A549 (cell line): ENCODE measurements around the gene DNAJB1. TPM values are rescaled to one million over a fixed set of nuclear protein-coding genes. Genes with fewer than 3 reads are reported as not detected.

Source experiments
- ATAC-seq, 2 experiments: fragments of 200-7000 bp in 1 of 2; fragments of >200 bp in 1 of 2; cut with Nextera tagmentation in 1 of 2; cut with Tn5 transposase in 1 of 2; 3 replicates each; pipeline versions ENCODE4 v1.8.0 to v1.9.1; 2018 to 2020; ENCODE audit warnings: mild to moderate bottlenecking in 1 of 2, moderate library complexity in 1 of 2
- CTCF ChIA-PET: fragments of 300-600 bp; sonication (Branson Sonifier 250); formaldehyde crosslinking; extraction: SDS; loops from one replicate; lab custom pipeline; 2021; ENCODE audit warnings: antibody characterized with exemption, inconsistent platforms; lab: Yijun Ruan, JAX
- POLR2A ChIA-PET: fragments of 350-600 bp; formaldehyde crosslinking; extraction: SDS; loops from one replicate; lab custom pipeline; 2021; ENCODE audit warnings: antibody characterized with exemption, inconsistent platforms; lab: Yijun Ruan, JAX
- DNase-seq, 2 experiments: peaks; one replicate each; pipeline versions ENCODE4 v3.0.0 to v3.0.0-alpha.2; 2011 to 2016; ENCODE audit warnings: low read depth in 1 of 2, low spot score in 1 of 2
- FAIRE-seq: peaks from 2 replicates; lab custom pipeline; 2011; peaks lifted over from hg19 to GRCh38; lab: Jason Lieb, UNC
- H3K27ac ChIP-seq, 2 experiments: fragments of >200 bp; sonication (Bioruptor Twin); formaldehyde crosslinking; 3 replicates each; pipeline ENCODE4 v1.5.1; 2016 to 2017
- H3K4me1 ChIP-seq: fragments of >200 bp; sonication (Bioruptor Twin); formaldehyde crosslinking; 3 replicates; pipeline ENCODE4 v1.6.1; 2016
- H3K4me2 ChIP-seq: fragments of >200 bp; sonication (Bioruptor Twin); formaldehyde crosslinking; 3 replicates; pipeline ENCODE4 v1.6.1; 2016
- H3K4me3 ChIP-seq: fragments of >200 bp; sonication (Bioruptor Twin); formaldehyde crosslinking; 3 replicates; pipeline ENCODE4 v1.5.1; 2016
- H3K9me3 ChIP-seq: fragments of >200 bp; sonication (Bioruptor Twin); formaldehyde crosslinking; 3 replicates; pipeline ENCODE4 v1.6.1; 2016
- ATOH8 ChIP-seq: fragments of 250-450 bp; sonication (Bioruptor Pico); IDR thresholded peaks from 2 replicates; pipeline ENCODE4 v1.5.0; 2020; ENCODE audit warnings: low read depth, mild to moderate bottlenecking, moderate library complexity
- BHLHE40 ChIP-seq: IDR thresholded peaks from 2 replicates; pipeline ENCODE4 v1.6.1; 2012; ENCODE audit warnings: low read depth, low read length, inconsistent platforms
- CTCF ChIP-seq: fragments of >200 bp; sonication (Bioruptor Twin); formaldehyde crosslinking; IDR thresholded peaks from 3 replicates; pipeline ENCODE4 v1.5.1; 2016
- EHF ChIP-seq: fragments of 250-450 bp; sonication (Bioruptor Pico); IDR thresholded peaks from 2 replicates; pipeline ENCODE4 v1.5.0; 2020; ENCODE audit warnings: mild to moderate bottlenecking
- FOSB ChIP-seq: fragments of 250-450 bp; sonication (Bioruptor Pico); IDR thresholded peaks from 2 replicates; pipeline ENCODE4 v1.5.0; 2020; ENCODE audit warnings: mild to moderate bottlenecking, moderate library complexity
- FOXS1 ChIP-seq: fragments of 250-450 bp; sonication (Bioruptor Pico); IDR thresholded peaks from 2 replicates; pipeline ENCODE4 v1.5.0; 2020; ENCODE audit warnings: mild to moderate bottlenecking, moderate library complexity
- HMGXB4 ChIP-seq: fragments of 250-450 bp; sonication (Bioruptor Pico); IDR thresholded peaks from 2 replicates; pipeline ENCODE4 v1.5.0; 2021; ENCODE audit warnings: mild to moderate bottlenecking, moderate library complexity, borderline replicate concordance
- HOXA7 ChIP-seq: fragments of 250-450 bp; sonication (Bioruptor Pico); IDR thresholded peaks from 2 replicates; pipeline ENCODE4 v1.5.0; 2020; ENCODE audit warnings: mild to moderate bottlenecking, moderate library complexity
- HOXB13 ChIP-seq: fragments of 250-450 bp; sonication (Bioruptor Pico); IDR thresholded peaks from 2 replicates; pipeline ENCODE4 v1.5.0; 2020; ENCODE audit warnings: low read depth, mild to moderate bottlenecking, moderate library complexity
- HOXB5 ChIP-seq: fragments of 250-450 bp; sonication (Bioruptor Pico); IDR thresholded peaks from 2 replicates; pipeline ENCODE4 v1.5.0; 2020; ENCODE audit warnings: mild to moderate bottlenecking, moderate library complexity
- JUN ChIP-seq, 2 experiments: fragments of >200 bp; sonication (Bioruptor Twin); formaldehyde crosslinking; IDR thresholded peaks; 2 replicates in 1 of 2; 3 replicates in 1 of 2; pipeline ENCODE4 v1.6.1; 2016 to 2017
- JUNB ChIP-seq: fragments of >200 bp; sonication (Bioruptor Twin); formaldehyde crosslinking; IDR thresholded peaks from 2 replicates; pipeline ENCODE4 v1.6.1; 2016
- KDM5A ChIP-seq: fragments of 200-600 bp; sonication (generic); IDR thresholded peaks from 2 replicates; pipeline ENCODE4 v1.6.1; 2016; ENCODE audit warnings: antibody characterized with exemption, mild to moderate bottlenecking
- MAZ ChIP-seq: fragments of 150-350 bp; IDR thresholded peaks from 2 replicates; pipeline ENCODE4 v1.6.1; 2014; ENCODE audit warnings: antibody characterized with exemption, low read depth, low read length, borderline replicate concordance
- RAD21 ChIP-seq, 2 experiments: fragments of >200 bp in 1 of 2; sonication (Bioruptor Twin) in 1 of 2; formaldehyde crosslinking in 1 of 2; IDR thresholded peaks in 1 of 2; conservative IDR thresholded peaks in 1 of 2; 2 replicates in 1 of 2; 3 replicates in 1 of 2; pipeline ENCODE4 v1.6.1; 2012 to 2018; ENCODE audit warnings: inconsistent platforms in 1 of 2
- RARB ChIP-seq: fragments of 250-450 bp; sonication (Bioruptor Pico); IDR thresholded peaks from 2 replicates; pipeline ENCODE4 v1.8.0; 2021; ENCODE audit warnings: mild to moderate bottlenecking, moderate library complexity
- RCOR1 ChIP-seq: fragments of 150-350 bp; IDR thresholded peaks from 2 replicates; pipeline ENCODE4 v1.6.1; 2014; ENCODE audit warnings: antibody characterized with exemption, low read length, low read depth
- REST ChIP-seq: fragments of 200-600 bp; sonication (generic); IDR thresholded peaks from 2 replicates; pipeline ENCODE4 v1.6.1; 2016; ENCODE audit warnings: antibody characterized with exemption, mild to moderate bottlenecking, moderate library complexity
- RNF2 ChIP-seq: fragments of 200-600 bp; sonication (generic); IDR thresholded peaks from 2 replicates; pipeline ENCODE4 v1.6.1; 2016; ENCODE audit warnings: low read depth, mild to moderate bottlenecking, antibody characterized with exemption, moderate library complexity, borderline replicate concordance
- SMC3 ChIP-seq: fragments of >200 bp; sonication (Bioruptor Twin); formaldehyde crosslinking; IDR thresholded peaks from 3 replicates; pipeline ENCODE4 v1.6.1; 2018; ENCODE audit warnings: inconsistent platforms
- WGBS: methylation state at CpG from one replicate; pipeline ENCODE4 v1.1.6; 2017; ENCODE audit errors: missing lambda C conversion rate; 5-methylcytosine and 5-hydroxymethylcytosine counted together
- polyA plus RNA-seq, 4 experiments: library from polyadenylated mRNA; depleted of rRNA in 3 of 4; stranded (reverse); fragments of >200 nt; fragmentation: RNase III in 1 of 4; extraction: RNeasy Plus Mini Kit Qiagen cat#74134 plus additional on column Dnase treatment in 1 of 4; gene quantifications; 2 replicates in 3 of 4; 3 replicates in 1 of 4; pipeline ENCODE4 v1.2.3, GENCODE V29; 2011 to 2017

Gene DNAJB1
- polyA plus RNA-seq, 2 of the 4 experiments (the other 2 are of a cell fraction): 124 to 128 TPM

DNA sequence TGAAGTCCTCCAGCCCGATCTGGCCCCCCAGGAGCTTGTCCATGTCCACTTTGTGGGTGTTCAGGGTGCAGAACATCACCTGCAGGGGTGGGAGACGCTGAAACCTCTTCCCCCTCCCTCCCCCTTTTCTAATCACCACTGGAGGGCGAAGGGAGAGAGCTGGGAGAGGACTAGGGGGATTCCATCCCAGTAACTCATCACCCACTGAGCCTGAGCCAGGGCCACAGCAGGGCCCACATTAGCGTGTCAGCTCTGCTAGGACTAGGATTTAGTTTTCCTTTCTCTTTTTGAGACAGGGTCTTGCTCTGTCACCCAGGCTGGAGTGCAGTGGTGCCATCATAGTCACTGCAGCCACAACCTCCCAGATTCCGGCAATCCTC, 37.5 kb downstream of the DNAJB1 start (continued):
- TF ChIP-seq REST: no peak
- no peak for TF ChIP-seq HOXA7 (CRISPR knock-in tag)
- no peak for TF ChIP-seq HOXB13 (CRISPR knock-in tag)
- no peak for TF ChIP-seq FOXS1 (CRISPR knock-in tag)

- ChIA-PET CTCF (interaction anchor here (0.5 to 4.6 kb wide), 31 partner anchors 8 to 349 kb away, joined by 3 to 22 read pairs (median 4); partner anchors contain the start of genes ASF1B, DNAJB1, GIPC1 and NDUFB7), POLR2A (no interaction called here)
- no peak overlapping the region for H3K4me3 ChIP-seq
- 83% methylated on average over 21 of the region's 43 CpGs for WGBS
- H3K4me1 ChIP-seq: peaks cover 30% of the 10 kb centered on the region
- DNase-seq: peak; percentile 60 to 63
- no peak overlapping the region for H3K4me2 ChIP-seq
- no peak for FAIRE-seq
- peak overlapping the region in 1 of 2 experiments; percentile 53; a peak in 2 of 6 replicates for H3K27ac ChIP-seq
- no peak for TF ChIP-seq MAZ
- TF ChIP-seq RAD21 (conservative IDR thresholded peaks at IDR 0.05 in 1 of 2, IDR thresholded peaks at IDR 0.05 in 1 of 2): peak; percentile 46 to 49
- TF ChIP-seq CTCF: peak; percentile 65
- peak; percentile 50; the same call in 2 of the 3 replicates for TF ChIP-seq SMC3
- TF ChIP-seq, all 56 proteins: peak for 3
- no peaks in the 10 kb centered on the region for H3K9me3 ChIP-seq
- peak; percentile 42 to 75 for ATAC-seq
These were observed 38.1 kb downstream of the DNAJB1 start for GRCh38 chr19:14479975-14480699.

DNA sequence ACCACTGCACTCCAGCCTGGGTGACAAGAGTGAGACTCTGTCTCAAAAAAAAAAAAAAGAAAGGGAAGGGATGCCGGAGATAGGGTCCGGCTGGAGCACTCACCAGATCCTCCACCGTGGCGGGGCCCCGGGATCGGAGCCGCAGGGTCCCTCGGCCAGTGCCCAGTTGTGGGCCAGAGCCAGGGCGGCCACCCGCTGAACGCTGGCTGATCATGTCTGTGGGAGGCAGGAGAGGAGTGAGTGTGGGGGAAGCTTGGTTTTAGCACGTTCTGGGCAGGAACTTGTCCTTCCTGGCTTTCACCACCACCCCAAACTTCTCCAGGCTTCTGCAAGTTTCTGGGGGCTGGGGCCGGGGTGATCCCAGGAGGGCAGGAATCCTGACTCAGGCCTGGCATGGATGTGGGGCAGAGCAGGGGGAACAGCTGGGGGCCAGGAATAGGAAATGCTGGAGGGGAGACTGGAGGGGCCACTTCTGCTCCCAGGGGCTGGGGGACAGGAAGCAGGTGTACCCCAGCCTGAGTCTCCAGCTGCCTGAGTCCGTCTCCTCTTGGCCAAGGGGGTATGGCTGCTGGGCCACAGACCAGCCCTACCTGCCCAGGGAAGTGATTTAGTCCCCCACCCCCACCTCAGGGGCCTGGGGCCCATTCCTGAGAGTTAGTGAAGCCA, 38.8 kb downstream of the DNAJB1 start:
- TF ChIP-seq HMGXB4 (CRISPR knock-in tag) (no peak), RNF2 (no peak), CTCF (no peak), RCOR1 (no peak), SMC3 (no peak), HOXB5 (CRISPR knock-in tag) (no peak), BHLHE40 (no peak), RARB (CRISPR knock-in tag) (no peak), JUNB (no peak), JUN (IDR thresholded peaks at IDR 0.05) (no peak), EHF (no peak), ATOH8 (no peak), FOSB (CRISPR knock-in tag) (no peak), KDM5A (no peak)
- peaks cover 32% of the 10 kb centered on the region for H3K4me1 ChIP-seq
- ChIA-PET POLR2A (no interaction called here), CTCF (interaction anchor here (0.5 to 4.6 kb wide), 23 partner anchors 8 to 348 kb away, joined by 3 to 22 read pairs (median 7); partner anchors contain the start of genes ASF1B and GIPC1)
- H3K4me2 ChIP-seq: no peak overlapping the region
- peak overlapping the region in 1 of 2 experiments; percentile 53; a peak in 2 of 6 replicates for H3K27ac ChIP-seq
- no peak overlapping the region for H3K4me3 ChIP-seq
- FAIRE-seq (no peak), ATAC-seq (no peak), DNase-seq (no peak)
- H3K9me3 ChIP-seq: no peaks in the 10 kb centered on the region
- 81% methylated on average over 12 of the region's 14 CpGs for WGBS
